HepG2 (cell line): Measurements from ENCODE around the gene ST3GAL2. TPM values are rescaled to one million over a fixed set of nuclear protein-coding genes. Genes with fewer than 3 reads are reported as not detected.

Source experiments
- BRF2 ChIP-seq: sonication (generic); formaldehyde crosslinking; IDR thresholded peaks from 2 replicates; pipeline ENCODE4 v1.8.1; 2022; ENCODE audit warnings: mild to moderate bottlenecking, missing genetic modification reagents
- CEBPG ChIP-seq: IDR thresholded peaks from 2 replicates; pipeline ENCODE4 v1.6.1; 2016
- HES4 ChIP-seq: sonication (generic); formaldehyde crosslinking; IDR thresholded peaks from 2 replicates; pipeline ENCODE4 v1.9.0; 2021; ENCODE audit warnings: mild to moderate bottlenecking, missing genetic modification reagents, borderline replicate concordance
- MAF1 ChIP-seq: sonication (generic); formaldehyde crosslinking; IDR thresholded peaks from 2 replicates; pipeline ENCODE4 v1.5.0; 2020; ENCODE audit warnings: missing genetic modification reagents, borderline replicate concordance
- MAX ChIP-seq: IDR thresholded peaks from 2 replicates; pipeline ENCODE4 v1.6.1; 2012; ENCODE audit warnings: inconsistent platforms
- MIER3 ChIP-seq: IDR thresholded peaks from 2 replicates; pipeline ENCODE4 v1.6.1; 2016; ENCODE audit warnings: missing compliant biosample characterization, borderline replicate concordance
- PHB2 ChIP-seq: fragments of 450-650 bp; IDR thresholded peaks from 2 replicates; pipeline ENCODE4 v1.6.1; 2018; ENCODE audit not compliant: partially characterized antibody
- RBM22 ChIP-seq: fragments of 200-400 bp; formaldehyde crosslinking; optimal IDR thresholded peaks from 2 replicates; pipeline ENCODE3; 2017; ENCODE audit warnings: mild to moderate bottlenecking, low read length, moderate library complexity
- SALL1 ChIP-seq: sonication (generic); formaldehyde crosslinking; IDR thresholded peaks from 2 replicates; pipeline ENCODE4 v1.8.0; 2022; ENCODE audit warnings: mild to moderate bottlenecking, missing genetic modification reagents
- SAP130 ChIP-seq: IDR thresholded peaks from 2 replicates; pipeline ENCODE4 v1.6.1; 2016; ENCODE audit warnings: low read depth
- SNRNP70 ChIP-seq: fragments of 200-400 bp; formaldehyde crosslinking; IDR thresholded peaks from 2 replicates; pipeline ENCODE4 v1.6.1; 2017; ENCODE audit warnings: mild to moderate bottlenecking, low read depth, low read length, moderate library complexity
- U2AF1 ChIP-seq: fragments of 200-400 bp; formaldehyde crosslinking; optimal IDR thresholded peaks from 2 replicates; pipeline ENCODE3; 2017; ENCODE audit warnings: mild to moderate bottlenecking, low read depth, low read length
- U2AF2 ChIP-seq: fragments of 200-400 bp; formaldehyde crosslinking; IDR thresholded peaks from 2 replicates; pipeline ENCODE4 v1.6.1; 2017; ENCODE audit warnings: low read depth, mild to moderate bottlenecking, low read length
- XBP1 ChIP-seq: sonication (generic); formaldehyde crosslinking; IDR thresholded peaks from 2 replicates; pipeline ENCODE4 v1.5.0; 2020; ENCODE audit warnings: missing genetic modification reagents
- ZNF333 ChIP-seq: sonication (generic); formaldehyde crosslinking; IDR thresholded peaks from 2 replicates; pipeline ENCODE4 v1.4.0; 2020; ENCODE audit warnings: mild to moderate bottlenecking, missing genetic modification reagents, borderline replicate concordance
- ZNF383 ChIP-seq: sonication (generic); formaldehyde crosslinking; IDR thresholded peaks from 2 replicates; pipeline ENCODE4 v1.4.0; 2020; ENCODE audit warnings: missing genetic modification reagents, mild to moderate bottlenecking, borderline replicate concordance
- ZNF407 ChIP-seq: sonication (generic); formaldehyde crosslinking; IDR thresholded peaks from one replicate; pipeline ENCODE4 v1.5.1; 2020; ENCODE audit warnings: mild to moderate bottlenecking, missing genetic modification reagents; ENCODE audit errors: not compliant biosample characterization
- ZNF547 ChIP-seq: sonication (generic); formaldehyde crosslinking; IDR thresholded peaks from 2 replicates; pipeline ENCODE4 v1.5.1; 2020; ENCODE audit warnings: mild to moderate bottlenecking, missing genetic modification reagents
- ZNF572 ChIP-seq: sonication (generic); formaldehyde crosslinking; IDR thresholded peaks from 2 replicates; pipeline ENCODE4 v1.5.1; 2020; ENCODE audit warnings: mild to moderate bottlenecking, missing genetic modification reagents
- ZNF768 ChIP-seq: sonication (generic); formaldehyde crosslinking; IDR thresholded peaks from 2 replicates; pipeline ENCODE4 v1.4.0; 2020; ENCODE audit warnings: missing genetic modification reagents
- ZSCAN9 ChIP-seq: IDR thresholded peaks from 2 replicates; pipeline ENCODE4 v1.6.1; 2016; ENCODE audit warnings: borderline replicate concordance
- polyA plus RNA-seq, 8 experiments: library from polyadenylated mRNA; depleted of rRNA in 3 of 8; stranded (reverse) in 7 of 8; unstranded in 1 of 8; fragments of >200 nt; fragmentation: Illumina TruSeq in 4 of 8; extraction: Trizol in 4 of 8; gene quantifications; 2 replicates each; pipeline versions ENCODE4 v1.2.1 to v1.2.3, GENCODE V29; 2011 to 2016; ENCODE audit warnings: low read depth in 4 of 8, missing spikeins in 1 of 8, mixed read lengths in 1 of 8; ENCODE audit not compliant: insufficient read depth in 1 of 8
- total RNA-seq, 5 experiments: library from RNA; depleted of rRNA; stranded (reverse); fragments of >200 nt; fragmentation: Illumina TruSeq; extraction: Trizol; gene quantifications; 2 replicates each; pipeline ENCODE4 v1.2.3, GENCODE V29; 2016; ENCODE audit warnings: low read depth in 1 of 5

Gene ST3GAL2
- total and polyA plus RNA-seq, 2 of the 13 experiments (the other 11 are each of a cell fraction or from before 2014, with no cell fraction given), result 16.3 to 24.9 TPM

GRCh38 chr16:70428178-70428998 lies 10.5 kb downstream of the ST3GAL2 start (continued):
- no peak for TF ChIP-seq ZNF407
- peak; percentile 92 for TF ChIP-seq BRF2
- TF ChIP-seq PHB2, result no peak
- no peak for TF ChIP-seq SNRNP70
- peak; percentile 97 for TF ChIP-seq SALL1 (CRISPR knock-in tag)
- TF ChIP-seq ZNF572 (CRISPR knock-in tag), result no peak; the same call in 1 of the 2 replicates
- peak; percentile 90 for TF ChIP-seq MAX
- no peak for TF ChIP-seq U2AF2
- peak; percentile 89 for TF ChIP-seq CEBPG (CRISPR knock-in tag)
- TF ChIP-seq ZSCAN9, result peak; percentile 62; the same call in 1 of the 2 replicates
- TF ChIP-seq SAP130 (CRISPR knock-in tag), result peak; percentile 95
- TF ChIP-seq RBM22, result peak; percentile 84
- TF ChIP-seq U2AF1, result peak; percentile 70
- peak; percentile 91; the same call in 1 of the 2 replicates for TF ChIP-seq MAF1 (CRISPR knock-in tag)
- TF ChIP-seq ZNF768, result peak; percentile 91
- TF ChIP-seq MIER3 (CRISPR knock-in tag), result peak; percentile 97
- TF ChIP-seq ZNF547 (CRISPR knock-in tag), result peak; percentile 59; the same call in 1 of the 2 replicates
- peak; percentile 82; the same call in 1 of the 2 replicates for TF ChIP-seq ZNF383 (CRISPR knock-in tag)
- TF ChIP-seq HES4 (CRISPR knock-in tag), result peak; percentile 63; the same call in 1 of the 2 replicates
- TF ChIP-seq XBP1, result peak; percentile 34
- TF ChIP-seq ZNF333 (CRISPR knock-in tag), result no peak
